A549 (cell line): ENCODE data around the gene B3GNT7.

Experiments used
- BHLHE40 ChIP-seq: IDR thresholded peaks from 2 replicates; pipeline ENCODE4 v1.6.1; 2012; ENCODE audit warnings: low read depth, low read length, inconsistent platforms
- CBX8 ChIP-seq: fragments of 200-600 bp; sonication (generic); IDR thresholded peaks from 2 replicates; pipeline ENCODE4 v1.6.1; 2016
- CEBPB ChIP-seq, 2 experiments: fragments of >200 bp in 1 of 2; sonication (Bioruptor Twin) in 1 of 2; formaldehyde crosslinking in 1 of 2; IDR thresholded peaks; 2 replicates each; pipeline ENCODE4 v1.6.1; 2012 to 2016
- CHD2 ChIP-seq: fragments of 150-350 bp; IDR thresholded peaks from 2 replicates; pipeline ENCODE4 v1.6.1; 2014; ENCODE audit warnings: low read length; ENCODE audit not compliant: partially characterized antibody
- CTCF ChIP-seq: fragments of >200 bp; sonication (Bioruptor Twin); formaldehyde crosslinking; IDR thresholded peaks from 3 replicates; pipeline ENCODE4 v1.5.1; 2016
- HOXA7 ChIP-seq: fragments of 250-450 bp; sonication (Bioruptor Pico); IDR thresholded peaks from 2 replicates; pipeline ENCODE4 v1.5.0; 2020; ENCODE audit warnings: mild to moderate bottlenecking, moderate library complexity
- JUN ChIP-seq, 2 experiments: fragments of >200 bp; sonication (Bioruptor Twin); formaldehyde crosslinking; IDR thresholded peaks; 2 replicates in 1 of 2; 3 replicates in 1 of 2; pipeline ENCODE4 v1.6.1; 2016 to 2017
- MAZ ChIP-seq: fragments of 150-350 bp; IDR thresholded peaks from 2 replicates; pipeline ENCODE4 v1.6.1; 2014; ENCODE audit warnings: antibody characterized with exemption, low read depth, low read length, borderline replicate concordance
- MYC ChIP-seq: IDR thresholded peaks from 2 replicates; pipeline ENCODE4 v1.6.1; 2012; ENCODE audit warnings: mild to moderate bottlenecking, inconsistent platforms, low read length, improper control_type of control experiment, borderline replicate concordance
- NPAS2 ChIP-seq: fragments of 250-450 bp; sonication (Bioruptor Pico); IDR thresholded peaks from 2 replicates; pipeline ENCODE4 v1.8.0; 2022; ENCODE audit warnings: mild to moderate bottlenecking, moderate library complexity, borderline replicate concordance
- POLR2A ChIP-seq: IDR thresholded peaks from 2 replicates; pipeline ENCODE4 v1.6.1; 2012; ENCODE audit warnings: mild to moderate bottlenecking, low read length
- RAD21 ChIP-seq, 2 experiments: fragments of >200 bp in 1 of 2; sonication (Bioruptor Twin) in 1 of 2; formaldehyde crosslinking in 1 of 2; IDR thresholded peaks in 1 of 2; conservative IDR thresholded peaks in 1 of 2; 2 replicates in 1 of 2; 3 replicates in 1 of 2; pipeline ENCODE4 v1.6.1; 2012 to 2018; ENCODE audit warnings: inconsistent platforms in 1 of 2
- RNF2 ChIP-seq: fragments of 200-600 bp; sonication (generic); IDR thresholded peaks from 2 replicates; pipeline ENCODE4 v1.6.1; 2016; ENCODE audit warnings: low read depth, mild to moderate bottlenecking, antibody characterized with exemption, moderate library complexity, borderline replicate concordance

- no peak for TF ChIP-seq CTCF
- TF ChIP-seq NPAS2 (CRISPR knock-in tag): no peak
- no peak for TF ChIP-seq MYC
- no peak for TF ChIP-seq HOXA7 (CRISPR knock-in tag)
- no peak for TF ChIP-seq RAD21 (conservative IDR thresholded peaks at IDR 0.05 in 1 of 2, IDR thresholded peaks at IDR 0.05 in 1 of 2)
- TF ChIP-seq JUN (IDR thresholded peaks at IDR 0.05): no peak
- no peak for TF ChIP-seq POLR2A
- TF ChIP-seq CHD2: no peak
- no peak for TF ChIP-seq CBX8
- TF ChIP-seq CEBPB (IDR thresholded peaks at IDR 0.05): no peak
- TF ChIP-seq RNF2: no peak
- no peak for TF ChIP-seq MAZ
- TF ChIP-seq BHLHE40: no peak
These were observed 54.1 kb downstream of the B3GNT7 start for GRCh38 chr2:231449503-231450054.
